RWPE2 (cell line): ENCODE data around the gene RDH13.

Experiments used
- ATAC-seq: fragments of 200-7000 bp; cut with Tn5 transposase; 3 replicates; pipeline ENCODE4 v1.9.1; 2021; ENCODE audit warnings: low read depth
- DNase-seq: peaks from one replicate; pipeline ENCODE4 v3.0.0-alpha.2; 2020; ENCODE audit warnings: low spot score
- H3K27ac ChIP-seq: fragments of 450-650 bp; 2 replicates; pipeline ENCODE4 v1.5.1; 2017; ENCODE audit warnings: mild to moderate bottlenecking; ENCODE audit not compliant: poor library complexity, severe bottlenecking
- H3K27me3 ChIP-seq: fragments of 250-450 bp; sonication (Bioruptor Pico); 2 replicates; pipeline ENCODE4 v1.5.1; 2021; ENCODE audit warnings: mild to moderate bottlenecking, moderate library complexity; ENCODE audit not compliant: insufficient read depth, poor library complexity, severe bottlenecking
- H3K36me3 ChIP-seq: fragments of 250-450 bp; sonication (Bioruptor Pico); 2 replicates; pipeline ENCODE4 v1.5.1; 2020; ENCODE audit warnings: low read depth, mild to moderate bottlenecking, moderate library complexity
- H3K4me1 ChIP-seq: fragments of 250-450 bp; sonication (Bioruptor Pico); 2 replicates; pipeline ENCODE4 v1.5.1; 2021; ENCODE audit warnings: mild to moderate bottlenecking, moderate library complexity; ENCODE audit not compliant: insufficient read depth, poor library complexity, severe bottlenecking
- H3K4me3 ChIP-seq: fragments of 250-450 bp; sonication (Bioruptor Pico); 2 replicates; pipeline ENCODE4 v1.5.1; 2021; ENCODE audit warnings: mild to moderate bottlenecking, moderate library complexity; ENCODE audit not compliant: severe bottlenecking
- H3K9me3 ChIP-seq: fragments of 250-450 bp; sonication (Bioruptor Pico); 2 replicates; pipeline ENCODE4 v1.5.1; 2021; ENCODE audit warnings: mild to moderate bottlenecking, moderate library complexity; ENCODE audit not compliant: severe bottlenecking
- CTCF ChIP-seq: fragments of 450-650 bp; IDR thresholded peaks from one replicate; pipeline ENCODE4 v1.5.1; 2017; ENCODE audit warnings: mild to moderate bottlenecking, moderate library complexity; ENCODE audit not compliant: poor library complexity, severe bottlenecking

RDH13 gene

GRCh38 chr19:55056827-55057226, 6.1 kb downstream of the RDH13 start:
- H3K36me3 ChIP-seq: peaks cover 69% of the 10 kb centered on the region
- H3K4me1 ChIP-seq: no peaks in the 10 kb centered on the region
- no peak overlapping the region for H3K27ac ChIP-seq
- no peak for TF ChIP-seq CTCF
- ATAC-seq (no peak), DNase-seq (no peak)
- no peak overlapping the region for H3K4me3 ChIP-seq
- no peaks in the 10 kb centered on the region for H3K27me3 ChIP-seq
- no peaks in the 10 kb centered on the region for H3K9me3 ChIP-seq

- ATAC-seq (no peak), DNase-seq (no peak)
- H3K27ac ChIP-seq: no peak overlapping the region
- no peak for TF ChIP-seq CTCF
- H3K36me3 ChIP-seq: peaks cover 59% of the 10 kb centered on the region
- H3K27me3 ChIP-seq: no peaks in the 10 kb centered on the region
- H3K4me3 ChIP-seq: no peak overlapping the region
- no peaks in the 10 kb centered on the region for H3K9me3 ChIP-seq
- H3K4me1 ChIP-seq: no peaks in the 10 kb centered on the region
These were observed 9.2 kb downstream of the RDH13 start for GRCh38 chr19:55053735-55054134.

- Histone ChIP-seq H3K27ac (no peak overlapping the region), H3K27me3 (no peaks in the 10 kb centered on the region), H3K4me1 (no peaks in the 10 kb centered on the region), H3K9me3 (no peaks in the 10 kb centered on the region), H3K4me3 (no peak overlapping the region), H3K36me3 (peaks cover 54% of the 10 kb centered on the region)
- TF ChIP-seq CTCF: no peak
- DNase-seq: no peak
- ATAC-seq: no peak
These were observed 12.0 kb downstream of the RDH13 start for GRCh38 chr19:55050749-55051532.

- DNase-seq: no peak
- TF ChIP-seq CTCF: no peak
- Histone ChIP-seq H3K9me3 (no peaks in the 10 kb centered on the region), H3K4me3 (no peak overlapping the region), H3K27me3 (no peaks in the 10 kb centered on the region), H3K27ac (no peak overlapping the region), H3K36me3 (peaks cover 45% of the 10 kb centered on the region), H3K4me1 (no peaks in the 10 kb centered on the region)
- ATAC-seq: no peak
These were observed 14.5 kb downstream of the RDH13 start for GRCh38 chr19:55048446-55048845.

GRCh38 chr19:55047951-55048350, 15.0 kb downstream of the RDH13 start:
- ATAC-seq (no peak), DNase-seq (no peak)
- no peaks in the 10 kb centered on the region for H3K4me1 ChIP-seq
- H3K36me3 ChIP-seq: peaks cover 41% of the 10 kb centered on the region
- H3K27me3 ChIP-seq: no peaks in the 10 kb centered on the region
- no peak overlapping the region for H3K4me3 ChIP-seq
- H3K27ac ChIP-seq: no peak overlapping the region
- TF ChIP-seq CTCF: no peak
- H3K9me3 ChIP-seq: no peaks in the 10 kb centered on the region
